HL-60 (cell line): ENCODE data around the gene DNAH7.

Experiments
- CTCF ChIP-seq: IDR thresholded peaks from one replicate; pipeline ENCODE4 v1.5.1; 2011; ENCODE audit warnings: low read length, control low read depth, inconsistent platforms; ENCODE audit not compliant: insufficient read depth
- POLR2AphosphoS5 ChIP-seq: IDR thresholded peaks from 2 replicates; pipeline ENCODE4 v1.6.1; 2012; ENCODE audit warnings: low read depth
- REST ChIP-seq: IDR thresholded peaks from 2 replicates; pipeline ENCODE4 v1.6.1; 2012; ENCODE audit warnings: low read depth; ENCODE audit not compliant: insufficient replicate concordance
- SPI1 ChIP-seq: IDR thresholded peaks from 2 replicates; pipeline ENCODE4 v1.6.1; 2012; ENCODE audit warnings: low read depth, mild to moderate bottlenecking, borderline replicate concordance

- TF ChIP-seq CTCF: no peak
- no peak for TF ChIP-seq REST
- no peak for TF ChIP-seq POLR2AphosphoS5
- peak; percentile 13; the same call in 1 of the 2 replicates for TF ChIP-seq SPI1
Observed at GRCh38 chr2:196105951-196106350, 37.3 kb upstream of the DNAH7 start.
